M059J (cell line): Measurements from ENCODE around the gene AKIRIN2. TPM values are rescaled to one million over a fixed set of nuclear protein-coding genes. Genes with fewer than 3 reads are reported as not detected.

Experiments used
- DNase-seq: peaks from one replicate; pipeline ENCODE4 v3.0.0-alpha.2; 2012; ENCODE audit warnings: low read depth
- total RNA-seq: library from RNA; depleted of rRNA; stranded (reverse); fragments of >200 nt; shearing (Covaris generic); gene quantifications from 2 replicates; pipeline ENCODE4 v1.2.3, GENCODE V29; 2014; rRNA removed

AKIRIN2 gene
- total RNA-seq, 1 experiment from 2014 or later = 19.5 TPM

GRCh38 chr6:87655824-87656223 is 46.2 kb downstream of the AKIRIN2 start:
- DNase-seq = no peak

- DNase-seq = no peak
These were observed 47.1 kb downstream of the AKIRIN2 start for GRCh38 chr6:87654875-87655454.

- no peak for DNase-seq
These were observed 47.9 kb downstream of the AKIRIN2 start for GRCh38 chr6:87654122-87654521.

- DNase-seq = no peak
These were observed 48.7 kb downstream of the AKIRIN2 start for GRCh38 chr6:87653074-87653962.

- DNase-seq = no peak
These were observed 57.0 kb downstream of the AKIRIN2 start for GRCh38 chr6:87645080-87645479.

GRCh38 chr6:87641065-87641692 is 60.9 kb downstream of the AKIRIN2 start:
- no peak for DNase-seq

- DNase-seq = no peak
These were observed 62.7 kb downstream of the AKIRIN2 start for GRCh38 chr6:87639373-87639772.

- DNase-seq = no peak
These were observed 64.9 kb downstream of the AKIRIN2 start for GRCh38 chr6:87637106-87637505.

- DNase-seq = no peak
These were observed 65.7 kb downstream of the AKIRIN2 start for GRCh38 chr6:87636315-87636714.

- no peak for DNase-seq
These were observed 68.2 kb downstream of the AKIRIN2 start for GRCh38 chr6:87633851-87634250.

- no peak for DNase-seq
These were observed 71.3 kb downstream of the AKIRIN2 start for GRCh38 chr6:87630746-87631145.

- no peak for DNase-seq
These were observed 73.2 kb downstream of the AKIRIN2 start for GRCh38 chr6:87628881-87629280.

GRCh38 chr6:87628424-87628823 is 73.6 kb downstream of the AKIRIN2 start:
- DNase-seq = no peak

Other genes starting within 250 kb of the AKIRIN2 start
- gene SLC35A1, start 229.3 kb downstream of the AKIRIN2 start, total RNA-seq = 11.4 and 12.7 TPM in 2 replicates
- 23.8 and 28.5 TPM in 2 replicates for gene RARS2, start 112.2 kb downstream of the AKIRIN2 start, total RNA-seq
- 17.9 and 29.0 TPM in 2 replicates for gene ORC3, start 112.1 kb downstream of the AKIRIN2 start, total RNA-seq